AG09319 (cell line): ENCODE results near the gene CHCHD2.
"Not testable (repeated sequence)": the region's sequence is repeated elsewhere in the genome, so short reads cannot be mapped to it uniquely, and the experiment has no call there.

Experiments used
- DNase-seq: peaks from one replicate; pipeline ENCODE4 v3.0.0-alpha.2; 2010; ENCODE audit warnings: low read depth; ENCODE audit errors: extremely low read depth
- TF ChIP-seq, protein P1 (sequence below): IDR thresholded peaks from 2 replicates; pipeline ENCODE4 v1.5.1; 2011; ENCODE audit warnings: low read depth, mild to moderate bottlenecking, inconsistent platforms, low read length, moderate library complexity

CHCHD2 gene

DNA sequence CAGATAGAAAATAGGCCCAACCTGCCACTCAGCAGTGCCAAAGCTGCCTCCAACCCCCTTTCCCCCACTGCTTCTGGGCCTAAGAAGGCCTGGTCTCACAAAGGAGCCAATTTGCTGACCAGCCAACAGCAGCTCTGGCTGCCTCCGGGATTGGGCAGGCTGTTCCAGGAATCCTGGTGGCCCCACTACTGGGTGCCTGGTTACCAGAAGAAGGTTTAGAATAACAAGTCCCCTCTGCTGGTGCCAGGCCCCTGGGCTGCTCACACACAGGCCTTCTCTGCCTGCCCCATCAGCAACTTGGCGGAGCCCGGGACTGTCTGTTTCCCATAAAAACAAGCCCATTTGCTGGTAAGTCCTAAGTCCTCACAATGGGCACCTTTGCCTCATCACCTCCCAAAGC lies 14.7 kb downstream of the CHCHD2 start:
- TF ChIP-seq, protein P1, sequence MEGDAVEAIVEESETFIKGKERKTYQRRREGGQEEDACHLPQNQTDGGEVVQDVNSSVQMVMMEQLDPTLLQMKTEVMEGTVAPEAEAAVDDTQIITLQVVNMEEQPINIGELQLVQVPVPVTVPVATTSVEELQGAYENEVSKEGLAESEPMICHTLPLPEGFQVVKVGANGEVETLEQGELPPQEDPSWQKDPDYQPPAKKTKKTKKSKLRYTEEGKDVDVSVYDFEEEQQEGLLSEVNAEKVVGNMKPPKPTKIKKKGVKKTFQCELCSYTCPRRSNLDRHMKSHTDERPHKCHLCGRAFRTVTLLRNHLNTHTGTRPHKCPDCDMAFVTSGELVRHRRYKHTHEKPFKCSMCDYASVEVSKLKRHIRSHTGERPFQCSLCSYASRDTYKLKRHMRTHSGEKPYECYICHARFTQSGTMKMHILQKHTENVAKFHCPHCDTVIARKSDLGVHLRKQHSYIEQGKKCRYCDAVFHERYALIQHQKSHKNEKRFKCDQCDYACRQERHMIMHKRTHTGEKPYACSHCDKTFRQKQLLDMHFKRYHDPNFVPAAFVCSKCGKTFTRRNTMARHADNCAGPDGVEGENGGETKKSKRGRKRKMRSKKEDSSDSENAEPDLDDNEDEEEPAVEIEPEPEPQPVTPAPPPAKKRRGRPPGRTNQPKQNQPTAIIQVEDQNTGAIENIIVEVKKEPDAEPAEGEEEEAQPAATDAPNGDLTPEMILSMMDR = no peak
- peak; percentile 39 for DNase-seq

DNA sequence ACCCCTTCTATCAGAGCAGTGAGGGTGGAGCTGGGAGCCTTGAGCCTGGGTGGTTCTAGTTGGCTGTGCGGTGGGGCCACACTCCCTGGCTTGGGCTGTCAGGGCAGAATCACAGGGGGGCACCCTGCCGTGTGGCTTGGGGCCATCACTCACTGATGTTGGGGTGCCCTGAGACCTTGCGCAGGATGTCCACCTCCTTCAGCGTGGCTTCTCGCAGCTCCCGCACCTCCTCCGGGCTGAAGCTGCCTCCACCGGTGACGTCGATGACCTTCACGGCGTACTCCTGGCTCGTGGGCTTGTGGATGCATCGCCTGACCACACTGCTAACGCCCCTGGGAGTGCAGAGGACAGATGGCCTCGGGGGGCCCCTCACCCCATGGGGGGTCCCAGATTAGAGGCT lies 18.8 kb downstream of the CHCHD2 start:
- TF ChIP-seq, protein P1 = no peak
- no peak for DNase-seq

DNA sequence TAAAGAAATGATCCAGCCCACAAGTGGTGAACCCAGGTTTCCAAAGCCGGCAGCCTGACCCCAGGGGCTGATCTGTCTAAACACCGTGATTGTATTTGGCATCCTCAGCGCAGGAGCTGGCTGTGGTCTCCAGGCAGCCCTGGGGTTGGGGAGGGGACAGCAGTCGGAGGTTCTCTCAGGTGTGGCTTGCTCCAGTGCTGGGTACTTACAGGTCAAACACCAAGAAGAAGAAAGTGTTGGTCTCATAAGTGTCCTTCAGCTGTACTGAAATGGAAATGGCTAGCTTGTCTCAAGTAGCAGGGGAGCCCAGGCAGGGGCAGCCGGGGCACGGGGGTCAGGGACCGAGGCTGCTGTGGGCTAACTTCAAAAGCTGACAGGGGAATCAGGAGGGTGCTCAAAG lies 19.5 kb downstream of the CHCHD2 start:
- TF ChIP-seq, protein P1 = no peak
- no peak for DNase-seq

DNA sequence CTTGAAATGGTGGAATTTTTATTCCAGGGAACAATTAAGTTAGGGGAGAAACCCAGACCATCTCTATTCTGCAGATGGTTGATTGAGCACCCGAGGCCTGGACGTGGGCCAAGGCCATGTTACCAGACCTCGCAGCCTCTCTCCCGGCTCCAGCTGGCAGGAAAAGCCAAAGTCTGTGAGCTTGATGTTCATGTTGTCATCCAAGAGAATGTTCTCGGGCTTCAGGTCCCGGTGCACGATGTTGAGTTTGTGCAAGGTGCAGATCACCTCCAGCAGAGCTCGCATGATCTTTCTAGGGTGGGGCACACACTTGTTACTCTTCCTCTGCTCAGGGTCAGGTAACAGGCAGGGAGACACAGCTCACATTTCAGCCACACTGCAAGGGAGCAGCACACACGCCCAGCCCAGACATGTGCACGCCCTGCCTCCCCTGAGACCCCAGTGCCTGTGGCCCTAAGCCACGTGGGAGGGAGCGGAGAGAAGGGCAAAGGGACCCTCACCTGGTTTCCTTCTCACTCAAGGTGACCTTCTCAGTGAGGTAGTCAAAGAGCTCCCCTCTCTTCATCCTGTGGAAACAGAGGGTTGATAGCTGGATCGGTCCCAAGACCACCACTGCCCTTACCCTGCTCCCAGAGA lies 23.0 kb downstream of the CHCHD2 start:
- TF ChIP-seq, protein P1 = no peak

DNA sequence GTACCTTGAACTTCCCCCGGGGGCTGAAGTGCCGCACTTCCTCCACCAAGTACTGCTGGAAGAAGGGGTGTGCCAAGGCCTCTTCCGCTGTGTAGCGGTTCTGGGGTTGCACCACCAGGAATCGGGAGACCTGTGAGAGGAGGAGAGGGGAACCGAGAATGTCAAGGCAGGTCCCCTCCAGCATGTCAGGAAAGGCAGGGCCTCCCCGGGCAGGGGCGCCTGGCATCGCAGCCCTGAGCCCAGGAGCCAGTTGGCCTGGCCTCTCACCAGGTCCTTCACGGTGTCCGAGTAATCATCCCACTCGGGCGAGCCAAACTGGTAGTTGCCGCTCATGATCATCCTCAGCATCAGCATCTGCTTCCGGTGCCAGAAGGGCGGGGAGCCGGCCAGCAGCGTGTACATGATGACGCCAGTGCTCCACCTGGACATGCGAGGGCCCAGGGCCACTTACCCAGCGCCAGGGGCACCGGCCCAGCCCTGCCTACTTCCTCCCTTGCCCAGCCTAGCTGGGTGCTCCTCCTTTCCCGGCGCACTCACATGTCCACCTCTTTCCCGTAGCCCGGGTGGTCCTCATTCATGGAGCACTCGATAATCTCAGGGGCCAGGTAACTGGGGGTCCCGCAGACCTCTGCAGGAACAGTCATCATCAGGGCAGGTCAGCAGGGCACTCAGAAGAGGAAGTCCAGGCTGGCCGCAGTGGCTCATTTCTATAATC lies 24.5 kb downstream of the CHCHD2 start:
- TF ChIP-seq, protein P1 = no peak
- no peak for DNase-seq

More for the DNA sequence above, 23.0 kb downstream of the CHCHD2 start:
- no peak for DNase-seq

DNA sequence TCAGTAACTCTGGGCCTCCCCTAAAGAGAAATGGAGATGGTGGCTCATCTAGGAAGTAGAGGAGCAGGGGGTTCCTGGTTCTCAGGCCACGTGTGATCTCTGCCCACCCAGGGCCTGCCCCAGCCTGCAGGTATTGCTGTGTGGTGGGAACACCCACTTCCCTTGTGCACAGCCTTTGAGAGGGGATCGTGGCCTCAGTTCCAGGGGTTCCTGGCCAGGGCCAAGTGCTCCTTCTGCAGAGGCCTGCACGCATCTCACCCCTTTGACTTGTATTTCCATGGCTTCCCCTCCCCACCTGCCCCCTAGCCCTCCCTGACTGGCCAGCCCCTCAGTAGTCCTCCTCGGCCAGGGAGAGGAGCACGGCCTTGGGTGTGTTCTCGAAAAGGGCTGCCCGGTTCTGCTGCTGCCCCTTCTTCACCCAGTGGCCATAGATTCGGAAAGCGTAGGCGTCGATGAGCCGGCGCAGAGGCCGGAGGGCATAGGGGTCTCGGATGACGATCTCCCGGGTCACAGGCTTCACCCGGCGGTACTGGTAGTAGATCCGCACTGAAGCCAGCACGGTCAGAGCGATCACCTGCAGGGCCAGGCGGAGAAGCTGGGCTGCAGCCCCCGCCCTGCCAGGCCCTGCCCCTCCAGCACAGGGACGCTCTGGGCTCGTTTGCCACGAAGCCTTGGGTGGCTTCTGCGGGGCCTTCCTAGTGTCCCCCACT lies 25.4 kb downstream of the CHCHD2 start:
- not testable (repeated sequence) for DNase-seq

DNA sequence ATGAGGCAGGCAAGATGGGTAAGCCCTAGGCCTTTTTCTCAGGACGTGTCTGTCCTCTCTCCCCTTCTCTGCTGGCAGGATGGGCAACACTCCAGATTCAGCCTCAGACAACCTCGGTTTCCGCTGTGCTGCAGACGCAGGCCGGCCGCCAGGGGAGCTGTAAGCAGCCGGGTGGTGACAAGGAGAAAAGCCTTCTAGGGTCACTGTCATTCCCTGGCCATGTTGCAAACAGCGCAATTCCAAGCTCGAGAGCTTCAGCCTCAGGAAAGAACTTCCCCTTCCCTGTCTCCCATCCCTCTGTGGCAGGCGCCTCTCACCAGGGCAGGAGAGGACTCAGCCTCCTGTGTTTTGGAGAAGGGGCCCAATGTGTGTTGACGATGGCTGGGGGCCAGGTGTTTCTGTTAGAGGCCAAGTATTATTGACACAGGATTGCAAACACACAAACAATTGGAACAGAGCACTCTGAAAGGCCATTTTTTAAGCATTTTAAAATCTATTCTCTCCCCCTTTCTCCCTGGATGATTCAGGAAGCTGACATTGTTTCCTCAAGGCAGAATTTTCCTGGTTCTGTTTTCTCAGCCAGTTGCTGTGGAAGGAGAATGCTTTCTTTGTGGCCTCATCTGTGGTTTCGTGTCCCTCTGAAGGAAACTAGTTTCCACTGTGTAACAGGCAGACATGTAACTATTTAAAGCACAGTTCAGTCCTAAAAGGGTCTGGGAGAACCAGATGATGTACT lies 26.7 kb downstream of the CHCHD2 start:
- peak; percentile 49 for DNase-seq
- TF ChIP-seq, protein P1 = peak; percentile 88
